ENCODE results near the gene SREK1IP1. TPM values are rescaled to one million over a fixed set of nuclear protein-coding genes. Genes with fewer than 3 reads are reported as not detected.

Gene SREK1IP1
- total and polyA plus RNA-seq, 10 of the 15 experiments (the other 5 are each of a cell fraction or from before 2014, with no cell fraction given), result 9.1 to 60.3 (median 26.9) TPM

DNA sequence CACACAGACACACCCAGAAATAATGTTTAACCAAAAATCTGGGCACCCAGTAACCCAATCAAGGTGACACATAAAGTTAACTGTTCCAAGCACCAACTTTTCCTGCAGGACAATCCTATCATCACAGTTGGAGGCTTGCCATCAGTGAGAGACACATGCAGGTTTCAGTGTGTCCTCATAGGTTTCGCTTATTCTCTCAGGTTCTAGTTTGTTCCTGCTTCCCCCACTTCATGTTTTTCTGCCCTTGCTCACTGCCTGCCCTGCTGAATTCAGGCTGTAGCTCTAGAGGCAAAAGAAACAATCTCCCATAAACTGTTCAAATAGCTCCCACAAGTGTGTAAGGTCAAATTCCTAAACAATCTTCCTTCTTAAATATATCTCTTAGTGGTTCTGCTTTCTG is 98.2 kb downstream of the SREK1IP1 start:
- ATAC-seq (no peak), FAIRE-seq (no peak), DNase-seq (ENCODE audit: low read depth, low spot score) (no peak)
- Histone ChIP-seq H3K27me3 (replicated peaks in 1 of 2; ENCODE audit: control insufficient read depth in 2 of 2, insufficient read depth in 2 of 2, low read length in 1 of 2) (no peaks in the 10 kb centered on the region; a peak in 1 of 4 replicates), H3K4me3 (no peak overlapping the region), H3K79me2 (ENCODE audit: control insufficient read depth, insufficient read depth, low read length) (no peaks in the 10 kb centered on the region), H2AFZ (ENCODE audit: control insufficient read depth, low read depth, low read length) (no peak overlapping the region), H3K4me1 (ENCODE audit: control insufficient read depth, insufficient read depth, low read length) (no peaks in the 10 kb centered on the region), H4K20me1 (ENCODE audit: control insufficient read depth, insufficient read depth) (no peaks in the 10 kb centered on the region), H3K36me3 (ENCODE audit: control insufficient read depth in 2 of 2, insufficient read depth in 2 of 2, low read length in 1 of 2) (no peaks in the 10 kb centered on the region), H3K4me2 (ENCODE audit: control insufficient read depth, insufficient read depth) (no peak overlapping the region), H3K27ac (ENCODE audit: control insufficient read depth, insufficient read depth) (no peak overlapping the region), H3K9me3 (replicated peaks; ENCODE audit: control insufficient read depth, insufficient read depth, low read length) (no peaks in the 10 kb centered on the region), H3K9ac (ENCODE audit: control insufficient read depth, insufficient read depth, low read length) (no peak overlapping the region)
- ChIA-PET CTCF (interaction anchor here (0.6 to 1.2 kb wide), 2 partner anchors 28 to 33 kb away, joined by 3 read pairs; no protein-coding TSS in a partner anchor), POLR2A (no interaction called here), RAD21 (ENCODE audit: unreplicated experiment) (no interaction called here), SMC1A (ENCODE audit: uncharacterized antibody, unreplicated experiment) (interaction anchor here (0.9 to 1.0 kb wide), 2 partner anchors 10 to 103 kb away, joined by 3 to 5 read pairs; no protein-coding TSS in a partner anchor)
- 76% methylated on average over 1 of the region's 1 CpG for WGBS (ENCODE audit: insufficient coverage, insufficient replicate concordance, low lambda C conversion rate, missing lambda C conversion rate)
- in situ Hi-C loops (cut with MboI) (no loop called here), intact Hi-C loops (cut with micrococcal nuclease; ENCODE audit: unreplicated experiment) (no loop called here)
- BruUV-seq (replicated peaks), result no TSS peak
- TF ChIP-seq MLLT1 (IDR thresholded peaks at IDR 0.05), result no peak
- TF ChIP-seq ZNF687 (IDR thresholded peaks at IDR 0.05), result no peak
- TF ChIP-seq, protein P1, sequence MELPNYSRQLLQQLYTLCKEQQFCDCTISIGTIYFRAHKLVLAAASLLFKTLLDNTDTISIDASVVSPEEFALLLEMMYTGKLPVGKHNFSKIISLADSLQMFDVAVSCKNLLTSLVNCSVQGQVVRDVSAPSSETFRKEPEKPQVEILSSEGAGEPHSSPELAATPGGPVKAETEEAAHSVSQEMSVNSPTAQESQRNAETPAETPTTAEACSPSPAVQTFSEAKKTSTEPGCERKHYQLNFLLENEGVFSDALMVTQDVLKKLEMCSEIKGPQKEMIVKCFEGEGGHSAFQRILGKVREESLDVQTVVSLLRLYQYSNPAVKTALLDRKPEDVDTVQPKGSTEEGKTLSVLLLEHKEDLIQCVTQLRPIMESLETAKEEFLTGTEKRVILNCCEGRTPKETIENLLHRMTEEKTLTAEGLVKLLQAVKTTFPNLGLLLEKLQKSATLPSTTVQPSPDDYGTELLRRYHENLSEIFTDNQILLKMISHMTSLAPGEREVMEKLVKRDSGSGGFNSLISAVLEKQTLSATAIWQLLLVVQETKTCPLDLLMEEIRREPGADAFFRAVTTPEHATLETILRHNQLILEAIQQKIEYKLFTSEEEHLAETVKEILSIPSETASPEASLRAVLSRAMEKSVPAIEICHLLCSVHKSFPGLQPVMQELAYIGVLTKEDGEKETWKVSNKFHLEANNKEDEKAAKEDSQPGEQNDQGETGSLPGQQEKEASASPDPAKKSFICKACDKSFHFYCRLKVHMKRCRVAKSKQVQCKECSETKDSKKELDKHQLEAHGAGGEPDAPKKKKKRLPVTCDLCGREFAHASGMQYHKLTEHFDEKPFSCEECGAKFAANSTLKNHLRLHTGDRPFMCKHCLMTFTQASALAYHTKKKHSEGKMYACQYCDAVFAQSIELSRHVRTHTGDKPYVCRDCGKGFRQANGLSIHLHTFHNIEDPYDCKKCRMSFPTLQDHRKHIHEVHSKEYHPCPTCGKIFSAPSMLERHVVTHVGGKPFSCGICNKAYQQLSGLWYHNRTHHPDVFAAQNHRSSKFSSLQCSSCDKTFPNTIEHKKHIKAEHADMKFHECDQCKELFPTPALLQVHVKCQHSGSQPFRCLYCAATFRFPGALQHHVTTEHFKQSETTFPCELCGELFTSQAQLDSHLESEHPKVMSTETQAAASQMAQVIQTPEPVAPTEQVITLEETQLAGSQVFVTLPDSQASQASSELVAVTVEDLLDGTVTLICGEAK (IDR thresholded peaks at IDR 0.05; ENCODE audit: borderline replicate concordance), result no peak
- TF ChIP-seq PKNOX1 (IDR thresholded peaks at IDR 0.05), result no peak
- no peak for TF ChIP-seq CBX5 (IDR thresholded peaks at IDR 0.05; ENCODE audit: low read depth)
- TF ChIP-seq, protein P2, sequence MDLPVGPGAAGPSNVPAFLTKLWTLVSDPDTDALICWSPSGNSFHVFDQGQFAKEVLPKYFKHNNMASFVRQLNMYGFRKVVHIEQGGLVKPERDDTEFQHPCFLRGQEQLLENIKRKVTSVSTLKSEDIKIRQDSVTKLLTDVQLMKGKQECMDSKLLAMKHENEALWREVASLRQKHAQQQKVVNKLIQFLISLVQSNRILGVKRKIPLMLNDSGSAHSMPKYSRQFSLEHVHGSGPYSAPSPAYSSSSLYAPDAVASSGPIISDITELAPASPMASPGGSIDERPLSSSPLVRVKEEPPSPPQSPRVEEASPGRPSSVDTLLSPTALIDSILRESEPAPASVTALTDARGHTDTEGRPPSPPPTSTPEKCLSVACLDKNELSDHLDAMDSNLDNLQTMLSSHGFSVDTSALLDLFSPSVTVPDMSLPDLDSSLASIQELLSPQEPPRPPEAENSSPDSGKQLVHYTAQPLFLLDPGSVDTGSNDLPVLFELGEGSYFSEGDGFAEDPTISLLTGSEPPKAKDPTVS (IDR thresholded peaks at IDR 0.05; ENCODE audit: low read depth, low read length), result no peak
- TF ChIP-seq ETV6 (conservative IDR thresholded peaks at IDR 0.05 in 1 of 2, IDR thresholded peaks at IDR 0.05 in 1 of 2; ENCODE audit: borderline replicate concordance in 1 of 2, low read depth in 1 of 2), result no peak
- no peak for TF ChIP-seq IRF4 (IDR thresholded peaks at IDR 0.05; ENCODE audit: low read depth, low read length)
- no peak for TF ChIP-seq ESRRA (IDR thresholded peaks at IDR 0.05; ENCODE audit: low read length)
- no peak for TF ChIP-seq JUNB (IDR thresholded peaks at IDR 0.05)
- TF ChIP-seq SMARCA5 (IDR thresholded peaks at IDR 0.05), result no peak
- TF ChIP-seq FOS (IDR thresholded peaks at IDR 0.05; ENCODE audit: borderline replicate concordance, extremely low read depth, insufficient read length), result no peak

Data from GM12878 (cell line).